GM19438 (cell line): ENCODE measurements around the gene CDADC1.
"Not testable (repeated sequence)": the region's sequence is repeated elsewhere in the genome, so short reads cannot be mapped to it uniquely, and the experiment has no call there.

Experiments used
- ATAC-seq: cut with Tn5 transposase; IDR thresholded peaks from one replicate; pipeline ENCODE4 v1.9.1; 2021; ENCODE audit warnings: low read depth; ENCODE audit not compliant: unreplicated experiment

CDADC1 gene

DNA sequence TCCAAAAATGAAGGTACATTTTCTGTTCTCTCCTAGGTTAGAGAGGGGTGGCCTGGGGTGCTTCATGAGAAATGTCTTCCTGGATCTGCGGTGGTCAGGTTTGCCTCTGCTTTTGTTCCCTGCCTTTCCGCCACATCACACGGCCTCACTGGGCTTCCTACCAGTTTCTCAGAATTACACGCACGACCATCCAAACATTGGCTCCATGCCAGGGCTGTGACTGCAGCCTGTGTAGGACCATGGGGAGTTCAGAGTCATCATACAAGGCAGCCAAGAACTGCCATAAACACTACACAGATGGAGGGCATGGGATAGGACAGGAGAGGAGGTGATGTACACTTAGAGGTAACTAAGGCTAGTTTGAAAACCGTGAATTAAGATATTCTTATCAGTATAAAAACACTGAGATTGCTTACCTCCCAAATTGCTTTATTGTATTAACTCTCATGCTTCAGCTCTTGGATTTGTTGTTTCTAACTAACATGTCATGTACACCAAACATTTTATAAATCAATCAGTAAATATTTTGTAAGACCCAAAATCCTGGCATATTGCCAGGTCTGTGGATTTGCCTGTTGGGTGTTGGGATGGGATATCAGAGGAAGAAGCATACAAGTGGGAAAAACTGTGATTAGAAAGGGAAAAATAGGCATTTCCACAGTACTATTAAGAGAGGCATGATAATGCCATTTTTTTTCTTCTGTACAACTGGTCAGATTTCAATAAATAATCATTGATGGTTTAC lies 45.2 kb downstream of the CDADC1 start:
- ATAC-seq = no peak

DNA sequence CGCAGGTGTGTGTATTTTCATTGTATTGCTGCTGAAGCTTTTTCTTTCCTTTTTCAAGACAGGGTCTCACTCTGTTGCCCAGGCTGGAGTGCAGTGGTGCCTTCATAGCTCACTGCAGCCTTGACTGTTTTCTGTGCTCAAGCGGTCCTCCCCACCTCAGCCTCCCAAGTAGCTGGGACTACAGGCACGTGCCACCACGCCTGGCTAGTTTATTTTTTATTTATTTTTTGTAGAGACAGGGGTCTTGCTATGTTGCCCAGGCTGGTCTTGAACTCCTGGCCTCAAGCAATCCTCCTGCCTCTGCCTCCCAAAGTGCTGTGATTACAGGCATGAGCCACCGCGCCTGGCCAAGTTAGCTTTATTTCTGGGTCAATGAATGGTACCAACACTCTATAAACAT lies 47.0 kb downstream of the CDADC1 start:
- ATAC-seq = not testable (repeated sequence)

GRCh38 chr13:49295244-49295643 lies 47.5 kb downstream of the CDADC1 start:
- ATAC-seq = no peak

GRCh38 chr13:49296659-49297058 lies 48.9 kb downstream of the CDADC1 start:
- ATAC-seq = no peak

DNA sequence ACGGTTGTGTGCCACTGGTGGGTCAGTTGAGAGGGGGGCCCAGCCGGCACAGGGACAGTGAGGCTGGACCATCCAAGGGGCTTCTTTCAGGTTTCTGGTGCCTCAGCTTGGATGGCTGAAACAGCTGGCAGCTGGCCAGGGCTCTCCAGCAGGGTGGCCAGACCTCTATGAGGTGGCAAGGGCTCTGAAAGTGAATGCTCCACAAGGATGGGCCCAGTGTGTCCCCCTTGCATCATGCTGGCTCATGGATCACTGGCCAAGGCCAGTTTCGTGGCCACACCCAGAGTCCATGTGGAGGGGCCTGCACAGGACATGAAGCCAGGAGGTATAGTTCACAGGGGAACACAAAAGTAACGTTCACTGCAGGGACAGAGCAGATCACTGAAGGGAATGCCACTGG lies 49.6 kb downstream of the CDADC1 start:
- no peak for ATAC-seq

DNA sequence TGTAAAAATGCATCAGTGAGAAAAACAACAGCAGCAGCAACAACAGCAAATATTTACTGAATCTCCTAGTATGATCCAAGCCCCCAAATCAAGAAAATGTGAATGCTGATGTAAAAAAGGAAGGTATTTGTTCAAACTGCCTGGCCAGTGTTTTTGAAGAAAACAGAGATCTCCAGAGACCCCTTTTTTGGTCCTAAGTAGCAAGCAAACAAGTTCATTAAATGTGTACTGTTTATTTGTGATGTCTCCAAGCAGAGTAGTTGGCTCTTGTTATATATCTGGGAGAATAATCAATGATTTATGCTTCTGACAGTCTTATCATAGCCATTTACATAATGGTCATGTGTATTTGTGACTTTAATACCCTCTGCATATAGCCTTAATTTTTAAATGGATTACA lies 50.7 kb downstream of the CDADC1 start:
- no peak for ATAC-seq

DNA sequence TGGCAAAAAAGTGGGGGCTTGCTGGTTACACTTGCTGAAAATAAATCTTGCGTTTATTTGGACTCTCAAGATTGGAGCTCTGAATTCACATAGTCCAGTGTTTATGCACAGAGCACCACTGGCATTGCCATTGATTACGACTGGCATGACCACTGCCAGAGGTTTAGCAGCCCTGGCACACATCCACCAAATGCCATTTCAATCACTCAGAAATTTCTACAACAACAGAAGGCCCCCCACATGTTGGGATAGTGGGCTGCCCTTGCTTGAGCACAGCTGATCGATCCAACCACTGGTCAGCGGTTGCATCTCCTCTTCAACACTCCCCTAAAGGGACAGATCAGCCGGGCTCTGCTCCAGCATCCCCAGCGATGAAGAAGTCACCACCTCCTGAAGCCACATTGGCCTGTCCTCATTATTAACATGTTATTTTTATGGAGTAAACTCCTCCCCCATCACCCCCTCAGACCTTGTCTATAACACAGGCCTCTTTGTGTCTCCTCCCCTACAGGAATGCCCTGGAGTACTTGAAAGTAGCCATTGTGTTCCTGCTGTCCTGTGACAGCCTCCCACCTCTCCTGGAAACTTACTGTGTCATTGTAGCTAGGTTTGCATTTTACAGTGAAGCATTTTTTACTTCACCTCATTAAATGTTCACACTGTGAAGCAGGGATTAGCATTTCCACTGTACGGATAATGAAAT lies 51.3 kb downstream of the CDADC1 start:
- no peak for ATAC-seq

DNA sequence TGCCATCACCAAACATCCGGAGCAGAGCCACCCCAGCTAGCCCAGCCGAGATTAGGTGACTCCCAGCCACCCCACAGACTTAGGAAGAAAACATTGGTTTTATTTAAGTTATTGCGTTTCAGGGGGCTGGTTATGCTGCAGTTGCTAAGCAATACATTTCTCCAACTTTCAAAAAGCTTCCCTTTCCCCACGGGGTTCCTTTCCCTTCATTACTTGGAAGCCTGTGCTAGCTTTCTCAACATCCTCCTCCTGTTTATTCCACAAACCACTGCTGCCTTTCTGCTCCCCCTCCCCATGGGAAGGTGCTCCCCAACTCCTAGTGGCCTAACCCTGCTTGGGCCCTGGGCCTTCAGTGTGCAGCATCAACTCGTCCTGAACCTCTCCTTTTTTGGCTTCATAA lies 52.6 kb downstream of the CDADC1 start:
- no peak for ATAC-seq

- peak; percentile 96 for ATAC-seq
These were observed 53.2 kb downstream of the CDADC1 start for GRCh38 chr13:49300739-49301589.

DNA sequence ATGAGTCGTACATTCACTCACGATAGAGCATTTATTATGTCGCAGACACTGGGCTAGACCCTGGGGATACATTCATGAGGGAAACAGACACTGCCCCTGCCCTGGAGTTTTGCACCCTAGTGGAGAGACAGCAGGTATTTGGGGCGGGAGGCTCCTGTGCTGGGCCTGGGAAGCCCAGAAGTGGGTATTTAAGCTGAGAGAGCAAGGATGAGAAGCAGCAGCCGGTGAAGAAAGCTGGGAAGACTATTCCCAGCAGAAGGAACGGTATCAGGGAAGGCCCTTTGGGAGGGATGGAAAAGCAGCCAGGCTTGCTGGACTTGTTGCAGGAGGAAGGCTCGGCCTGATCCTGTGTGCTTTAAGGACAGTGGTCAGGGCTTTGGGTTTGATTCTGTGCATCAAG lies 54.5 kb downstream of the CDADC1 start:
- ATAC-seq = no peak

- no peak for ATAC-seq
These were observed 55.1 kb downstream of the CDADC1 start for GRCh38 chr13:49302817-49303216.

GRCh38 chr13:49303533-49304252 lies 56.0 kb downstream of the CDADC1 start:
- no peak for ATAC-seq

DNA sequence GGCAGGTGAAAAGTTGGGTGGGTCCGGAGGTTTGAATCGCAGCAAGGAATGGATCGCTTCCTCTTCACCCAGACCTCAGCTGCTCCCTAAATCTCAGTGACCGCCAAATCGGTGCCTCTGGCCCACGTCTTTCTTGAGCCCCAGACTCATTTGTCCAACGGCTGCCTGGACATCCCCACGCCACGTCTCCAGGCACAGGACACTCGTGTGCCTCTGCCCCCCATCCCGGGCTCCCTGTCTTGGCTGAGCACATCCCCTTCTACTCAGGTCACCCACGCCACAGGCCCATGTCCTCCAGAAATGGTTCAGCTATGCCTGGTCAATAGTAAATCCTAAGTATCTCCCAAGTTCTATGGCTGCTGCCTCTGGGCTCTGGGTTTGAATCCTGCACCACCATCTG lies 56.6 kb downstream of the CDADC1 start:
- no peak for ATAC-seq

DNA sequence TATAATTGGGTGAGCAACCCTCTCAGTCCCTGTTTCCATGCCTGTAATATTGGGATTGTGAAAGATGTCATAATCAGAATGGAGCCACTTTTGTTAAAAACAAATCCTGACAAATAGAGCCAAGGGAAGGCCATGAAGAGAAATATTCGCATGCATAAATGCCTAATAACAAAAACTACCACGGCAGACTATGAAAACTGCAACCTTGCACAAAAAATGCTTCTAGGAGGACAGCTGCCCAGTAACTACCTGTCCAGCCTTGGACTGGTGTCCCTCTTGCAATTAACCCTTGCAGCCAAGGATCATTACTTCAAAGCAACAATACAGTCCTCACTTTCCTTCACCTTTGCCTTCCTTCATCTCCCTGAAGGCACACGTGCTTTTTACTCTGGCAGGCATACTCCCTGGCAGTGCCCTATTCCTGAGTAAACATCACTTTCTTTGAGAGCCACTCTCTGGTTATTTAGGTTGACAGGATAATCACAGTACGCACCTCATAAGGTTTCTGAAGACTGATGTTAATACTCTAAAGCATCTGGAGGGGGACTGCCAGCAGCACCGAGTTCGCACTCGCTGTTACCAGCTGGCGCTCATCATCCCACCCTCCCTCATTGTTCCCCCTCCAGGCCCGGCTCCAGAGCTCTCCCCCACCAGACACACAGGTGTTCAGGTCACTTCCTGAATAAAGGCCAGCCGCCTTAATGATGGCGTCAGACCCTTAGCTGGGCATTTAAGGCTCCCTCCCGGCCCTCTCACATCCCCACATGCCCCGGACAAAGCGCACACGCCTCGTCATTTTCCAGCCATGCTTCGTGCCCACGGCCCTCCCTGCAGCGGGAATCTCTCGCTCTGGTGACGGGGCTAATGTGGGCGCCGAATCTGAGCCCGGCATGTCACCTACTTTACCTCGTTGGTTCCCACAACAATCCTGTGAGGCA lies 57.3 kb downstream of the CDADC1 start:
- ATAC-seq = no peak

DNA sequence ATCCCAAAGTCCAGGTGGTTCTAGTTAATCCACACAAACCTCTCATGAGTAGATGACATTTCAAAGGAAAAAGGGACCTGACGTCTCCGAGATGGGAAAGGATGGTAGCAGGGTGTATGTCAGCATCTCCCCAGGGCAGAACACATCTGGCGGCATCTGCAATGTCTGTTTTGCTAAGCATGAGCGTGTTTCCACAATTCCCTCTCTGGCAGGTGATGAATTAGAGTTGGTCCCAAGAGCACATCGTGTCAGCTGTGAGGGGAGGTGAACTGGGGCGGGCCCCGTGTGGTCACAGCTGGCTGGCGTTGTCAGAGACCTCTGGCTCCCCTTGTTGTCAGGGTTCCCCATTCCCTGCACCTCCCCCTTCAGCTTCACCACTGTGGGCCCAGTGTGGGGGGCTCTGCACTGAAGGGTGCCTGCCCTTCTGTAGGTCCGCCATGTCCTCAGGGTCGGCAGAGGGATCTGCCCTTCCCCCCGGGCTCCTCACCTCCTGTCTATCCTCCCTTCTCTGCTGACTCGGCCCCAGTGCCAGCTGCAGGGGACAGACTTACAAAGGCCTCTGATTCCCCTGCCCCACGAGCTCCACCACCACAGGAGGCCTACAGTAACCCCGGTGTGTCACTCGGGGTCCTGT lies 58.2 kb downstream of the CDADC1 start:
- ATAC-seq = no peak

- ATAC-seq = no peak
These were observed 59.6 kb downstream of the CDADC1 start for GRCh38 chr13:49307365-49307764.

DNA sequence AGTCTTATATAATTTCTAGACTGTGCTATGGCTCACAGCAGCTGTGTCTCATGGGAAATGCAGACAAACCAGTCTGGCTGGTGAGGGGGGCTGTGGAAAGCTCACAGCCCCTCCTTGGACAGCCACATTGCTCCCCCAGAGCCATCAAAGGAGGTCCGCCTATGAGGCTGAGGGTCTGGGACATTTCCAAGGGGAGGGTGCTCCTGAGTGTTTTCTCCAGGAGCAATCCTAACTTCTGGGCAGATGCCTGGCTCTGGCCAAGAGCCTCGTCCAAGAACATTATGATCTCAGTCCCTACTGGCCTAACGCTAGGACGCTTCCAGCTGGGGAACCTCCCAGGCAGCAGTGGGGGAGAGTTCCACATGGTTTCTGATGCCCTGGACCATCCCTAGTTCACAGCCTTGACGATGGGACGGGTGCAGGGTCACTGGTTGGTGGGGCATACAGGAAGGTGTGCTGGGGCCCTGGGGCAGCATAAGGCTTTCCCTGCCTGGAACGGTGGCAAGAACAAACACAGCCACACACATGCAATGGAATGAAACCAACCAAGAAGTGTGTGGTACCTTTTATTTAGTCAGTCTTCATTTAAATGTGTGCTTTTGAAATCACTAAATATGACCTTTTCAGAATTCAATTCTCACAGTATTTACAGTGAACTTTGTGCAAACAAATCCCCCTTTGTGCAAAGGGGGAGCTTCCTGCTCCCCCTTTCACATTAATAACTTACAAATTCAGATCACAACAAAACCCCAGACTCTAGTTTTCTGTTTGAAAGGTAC lies 60.6 kb downstream of the CDADC1 start:
- ATAC-seq = no peak

DNA sequence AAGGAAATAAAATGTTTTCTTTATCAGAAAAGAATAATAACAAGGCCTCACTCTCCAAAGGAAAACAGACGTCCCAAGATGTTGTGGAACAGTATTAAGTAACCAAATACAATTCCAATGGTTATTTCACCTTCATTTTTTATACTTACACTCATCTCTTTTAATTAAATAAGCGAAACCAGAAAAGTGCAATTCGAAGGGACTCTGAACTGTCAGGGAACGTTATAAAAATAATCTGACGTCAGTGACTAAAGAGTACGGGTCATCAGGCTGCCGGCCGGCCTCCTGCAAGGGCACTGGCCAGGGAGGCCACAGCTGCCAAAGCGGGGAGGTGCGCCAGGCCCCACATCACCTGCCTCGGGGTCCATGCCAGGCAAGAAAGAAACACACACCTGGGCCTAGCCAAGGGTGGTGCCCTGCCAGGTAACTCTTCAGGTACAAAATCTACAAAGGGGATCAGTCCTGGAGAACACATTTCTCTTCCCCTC lies 61.2 kb downstream of the CDADC1 start:
- no peak for ATAC-seq
